SJCRH30 (cell line): ENCODE data around the gene IGSF9B. TPM values are rescaled to one million over a fixed set of nuclear protein-coding genes. Genes with fewer than 3 reads are reported as not detected.
A peak's percentile ranks its signal among the peaks of the same experiment; 100 is the strongest.

Source experiments
- DNase-seq, 2 experiments: peaks; one replicate each; pipeline ENCODE4 v3.0.0-alpha.2; 2015 to 2020
- H3K27ac ChIP-seq: fragments of 250-450 bp; sonication (Bioruptor Pico); 2 replicates; pipeline ENCODE4 v1.5.1; 2020; ENCODE audit warnings: mild to moderate bottlenecking, moderate library complexity
- H3K27me3 ChIP-seq: fragments of 250-450 bp; sonication (Bioruptor Pico); 2 replicates; pipeline ENCODE4 v1.5.1; 2020; ENCODE audit warnings: mild to moderate bottlenecking, moderate library complexity
- H3K36me3 ChIP-seq: fragments of 250-450 bp; sonication (Bioruptor Pico); 2 replicates; pipeline ENCODE4 v1.5.1; 2020; ENCODE audit warnings: mild to moderate bottlenecking, moderate library complexity
- H3K4me1 ChIP-seq: fragments of 250-450 bp; sonication (Bioruptor Pico); 2 replicates; pipeline ENCODE4 v1.5.1; 2020; ENCODE audit warnings: mild to moderate bottlenecking, moderate library complexity
- H3K4me3 ChIP-seq: fragments of 250-450 bp; sonication (Bioruptor Pico); 2 replicates; pipeline ENCODE4 v1.5.1; 2020; ENCODE audit warnings: mild to moderate bottlenecking, moderate library complexity
- H3K9me3 ChIP-seq: fragments of 250-450 bp; sonication (Bioruptor Pico); replicated peaks from 2 replicates; pipeline ENCODE4 v1.5.1; 2020; ENCODE audit warnings: mild to moderate bottlenecking, moderate library complexity
- total RNA-seq: library from RNA; depleted of rRNA; stranded (reverse); fragments of >200 nt; shearing (Covaris generic); gene quantifications from 2 replicates; pipeline ENCODE4 v1.2.3, GENCODE V29; 2014

The IGSF9B gene
- total RNA-seq, 1 experiment from 2014 or later: not detected

GRCh38 chr11:133929401-133930052 lies 27.2 kb downstream of the IGSF9B start:
- no peak overlapping the region for H3K4me3 ChIP-seq
- no peak overlapping the region for H3K27ac ChIP-seq
- no peak for DNase-seq
- H3K36me3 ChIP-seq: no peaks in the 10 kb centered on the region
- peaks cover 9% of the 10 kb centered on the region for H3K27me3 ChIP-seq
- H3K4me1 ChIP-seq: no peaks in the 10 kb centered on the region
- H3K9me3 ChIP-seq: no peaks in the 10 kb centered on the region

DNA sequence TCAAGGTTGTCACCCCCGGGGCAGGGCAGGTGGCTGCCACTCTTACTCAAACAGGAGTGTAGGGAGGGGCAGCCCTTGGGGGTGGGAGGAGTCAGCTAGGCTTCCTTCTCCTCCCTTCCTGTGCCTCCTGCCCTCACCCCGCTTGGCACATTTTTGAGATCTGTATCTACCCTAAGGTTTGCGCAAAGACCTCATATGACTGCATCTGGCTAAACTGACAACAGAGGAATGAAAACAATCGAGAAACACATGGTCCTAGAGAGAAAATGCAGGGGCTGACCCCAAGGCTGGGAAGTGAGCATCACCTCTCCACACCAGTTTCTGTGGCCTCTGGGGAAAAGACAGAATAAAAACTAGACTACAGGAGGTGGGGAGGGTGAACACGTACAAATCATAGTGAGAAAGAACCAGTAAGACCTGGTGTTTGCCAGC lies 28.1 kb downstream of the IGSF9B start:
- Histone ChIP-seq H3K4me1 (no peaks in the 10 kb centered on the region), H3K9me3 (no peaks in the 10 kb centered on the region), H3K27me3 (peaks cover 11% of the 10 kb centered on the region), H3K4me3 (no peak overlapping the region), H3K27ac (no peak overlapping the region), H3K36me3 (no peaks in the 10 kb centered on the region)
- DNase-seq: no peak

GRCh38 chr11:133927690-133928627 lies 28.8 kb downstream of the IGSF9B start:
- peaks cover 11% of the 10 kb centered on the region for H3K27me3 ChIP-seq
- DNase-seq: peak; percentile 57 to 73
- H3K27ac ChIP-seq: no peak overlapping the region
- no peaks in the 10 kb centered on the region for H3K9me3 ChIP-seq
- no peaks in the 10 kb centered on the region for H3K36me3 ChIP-seq
- no peaks in the 10 kb centered on the region for H3K4me1 ChIP-seq
- H3K4me3 ChIP-seq: no peak overlapping the region

DNA sequence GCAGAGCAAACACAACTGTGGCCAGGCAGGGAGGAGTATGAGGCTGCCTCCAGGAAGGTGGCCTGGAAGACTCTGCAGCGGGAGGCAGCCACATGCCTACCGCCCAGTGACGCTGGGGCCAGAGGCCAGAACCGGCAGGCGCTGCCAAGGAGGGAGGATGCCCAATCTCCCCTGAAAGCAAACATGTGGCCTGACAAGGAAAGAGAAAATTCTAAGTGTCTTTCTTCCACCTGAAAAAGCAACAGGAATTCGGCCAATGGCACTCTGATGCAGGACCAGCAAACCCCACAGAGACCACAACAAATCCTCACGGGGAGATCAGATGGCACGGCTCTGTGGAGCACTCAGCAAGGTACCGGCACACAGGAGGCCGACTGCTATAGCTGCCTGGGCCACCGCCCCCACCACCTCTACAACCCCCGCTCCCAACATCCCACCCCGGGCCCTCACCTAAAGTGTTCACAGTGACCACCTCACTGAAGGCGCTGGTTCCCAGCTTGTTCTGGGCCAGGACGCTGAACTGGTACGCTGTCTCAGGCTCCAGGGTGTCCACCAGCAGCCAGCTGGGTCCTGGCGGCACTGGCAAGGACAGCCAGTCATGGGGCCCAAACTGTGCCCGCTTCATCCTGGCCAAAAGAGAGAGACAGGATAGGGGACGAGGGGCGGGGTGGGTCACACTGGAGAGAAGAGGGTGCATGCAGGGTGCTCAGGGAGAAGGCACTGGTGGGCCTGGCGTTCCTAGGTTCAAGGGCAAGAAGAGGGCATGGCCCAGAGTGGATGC lies 30.1 kb downstream of the IGSF9B start:
- Histone ChIP-seq H3K4me1 (no peaks in the 10 kb centered on the region), H3K27ac (no peak overlapping the region), H3K9me3 (no peaks in the 10 kb centered on the region), H3K27me3 (peaks cover 11% of the 10 kb centered on the region), H3K36me3 (no peaks in the 10 kb centered on the region), H3K4me3 (no peak overlapping the region)
- DNase-seq: no peak

DNA sequence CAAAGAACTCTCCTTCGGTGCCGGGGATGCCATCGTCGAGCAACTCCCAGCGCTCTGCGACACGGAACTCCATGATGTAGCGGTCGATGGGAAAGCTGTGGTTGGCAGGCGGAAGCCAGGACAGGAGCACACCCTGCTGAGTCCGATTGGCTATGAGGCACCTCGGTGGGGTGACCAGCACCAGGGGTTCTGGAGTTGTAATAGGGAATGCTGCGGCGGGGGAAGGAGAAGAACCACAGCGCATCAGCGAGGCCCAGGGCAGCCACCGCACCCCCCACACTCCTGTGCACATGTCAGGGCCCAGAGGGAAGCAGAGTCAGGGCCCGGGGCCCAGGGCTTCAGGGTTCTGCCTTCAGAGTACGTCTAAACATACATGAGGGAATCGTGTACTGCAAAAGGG lies 31.0 kb downstream of the IGSF9B start:
- Histone ChIP-seq H3K27me3 (peaks cover 11% of the 10 kb centered on the region), H3K36me3 (no peaks in the 10 kb centered on the region), H3K4me3 (no peak overlapping the region), H3K27ac (no peak overlapping the region), H3K9me3 (no peaks in the 10 kb centered on the region), H3K4me1 (no peaks in the 10 kb centered on the region)
- no peak for DNase-seq

- Histone ChIP-seq H3K4me3 (no peak overlapping the region), H3K27me3 (peaks cover 11% of the 10 kb centered on the region), H3K4me1 (no peaks in the 10 kb centered on the region), H3K36me3 (no peaks in the 10 kb centered on the region), H3K27ac (no peak overlapping the region), H3K9me3 (no peaks in the 10 kb centered on the region)
- no peak for DNase-seq
These were observed 32.1 kb downstream of the IGSF9B start for GRCh38 chr11:133924661-133925060.

- Histone ChIP-seq H3K9me3 (no peaks in the 10 kb centered on the region), H3K4me1 (no peaks in the 10 kb centered on the region), H3K36me3 (no peaks in the 10 kb centered on the region), H3K4me3 (no peak overlapping the region), H3K27me3 (peaks cover 14% of the 10 kb centered on the region), H3K27ac (no peak overlapping the region)
- no peak for DNase-seq
These were observed 34.5 kb downstream of the IGSF9B start for GRCh38 chr11:133922078-133922870.

DNA sequence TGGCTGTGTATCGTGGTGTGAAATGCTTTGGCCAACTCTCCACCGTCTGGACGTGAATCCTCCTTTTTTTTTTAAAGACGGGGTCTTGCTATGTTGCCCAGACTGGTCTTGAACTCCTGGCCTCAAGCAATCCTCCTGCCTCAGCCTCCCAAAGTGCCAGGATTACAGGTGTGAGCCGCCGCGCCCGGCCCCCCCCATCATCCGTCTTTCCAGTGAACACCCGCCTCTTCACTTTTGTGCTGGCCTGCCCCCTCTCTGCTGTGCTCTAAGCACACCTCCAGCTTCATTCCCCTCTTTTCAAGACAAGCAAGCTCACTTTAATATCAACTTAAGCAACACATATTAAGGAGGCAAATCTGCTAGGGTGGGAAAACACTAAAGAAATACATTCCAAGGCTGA lies 35.3 kb downstream of the IGSF9B start:
- Histone ChIP-seq H3K27me3 (peaks cover 14% of the 10 kb centered on the region), H3K27ac (no peak overlapping the region), H3K9me3 (no peaks in the 10 kb centered on the region), H3K36me3 (no peaks in the 10 kb centered on the region), H3K4me3 (no peak overlapping the region), H3K4me1 (no peaks in the 10 kb centered on the region)
- DNase-seq: no peak

DNA sequence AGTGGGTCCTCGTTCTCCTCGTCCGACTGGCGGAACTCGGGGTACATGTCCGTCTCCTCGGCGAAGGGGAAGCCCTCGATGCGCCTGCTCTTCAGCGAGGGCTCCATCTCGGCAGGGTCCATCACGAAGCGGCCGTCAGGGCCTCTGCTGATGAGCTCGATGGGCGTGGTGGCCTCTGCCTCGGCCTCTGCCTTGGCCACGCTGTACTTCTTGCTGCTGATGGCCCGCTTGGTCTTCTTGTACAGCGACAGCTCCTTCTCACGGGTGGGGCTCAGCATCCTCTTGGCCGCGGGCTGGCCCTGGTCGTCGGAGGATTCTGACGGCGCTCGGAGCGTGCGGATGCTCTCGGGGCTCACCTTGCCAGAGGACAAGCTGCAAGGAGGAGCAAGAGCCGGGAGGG lies 35.7 kb downstream of the IGSF9B start:
- H3K27me3 ChIP-seq: peaks cover 18% of the 10 kb centered on the region; the same call in 1 of the 2 replicates
- H3K36me3 ChIP-seq: no peaks in the 10 kb centered on the region
- DNase-seq: no peak
- H3K27ac ChIP-seq: no peak overlapping the region
- no peak overlapping the region for H3K4me3 ChIP-seq
- no peaks in the 10 kb centered on the region for H3K4me1 ChIP-seq
- no peaks in the 10 kb centered on the region for H3K9me3 ChIP-seq

DNA sequence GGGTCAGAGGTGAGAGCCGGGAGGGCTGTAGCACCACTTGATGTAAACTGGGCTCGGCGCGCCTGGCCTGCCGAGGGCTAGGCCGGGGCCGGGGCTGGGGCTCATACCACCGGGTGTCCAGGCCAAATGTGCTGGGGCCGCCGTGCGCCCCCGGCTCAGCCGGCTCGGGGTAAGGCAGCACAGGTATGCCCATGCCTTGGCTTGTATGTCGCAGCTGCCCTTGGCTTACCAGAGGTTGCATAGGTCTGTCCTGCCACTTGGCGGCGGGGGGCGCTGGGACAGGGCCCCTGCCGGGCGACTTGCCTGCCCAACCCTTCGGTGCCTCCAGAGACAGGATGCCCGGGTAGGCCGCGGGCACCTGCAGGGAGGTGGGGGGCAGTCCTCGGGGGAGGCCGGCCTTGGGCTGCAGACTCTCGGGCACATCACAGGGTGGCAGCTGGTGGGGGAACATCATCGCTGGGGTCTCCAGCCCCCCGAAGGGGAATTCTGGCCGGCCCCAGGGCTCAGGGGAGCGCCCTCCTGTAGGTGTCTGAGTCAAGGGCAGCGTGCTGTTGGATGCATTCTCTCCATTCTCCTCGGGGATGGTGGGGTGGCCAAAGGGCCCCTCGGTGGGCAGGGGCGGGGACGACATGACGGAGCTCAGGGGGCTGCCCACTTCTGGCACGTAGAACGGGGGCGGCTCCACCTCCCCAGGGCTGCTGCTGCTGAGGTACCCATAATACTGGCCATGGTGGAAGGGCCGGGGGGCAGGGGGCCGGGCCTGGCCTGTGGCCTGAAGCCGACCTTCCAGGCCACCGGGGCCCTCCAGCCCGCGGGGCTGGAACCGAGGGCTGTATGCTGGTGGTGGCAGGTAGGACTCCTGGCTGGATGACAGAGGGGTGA lies 36.4 kb downstream of the IGSF9B start:
- Histone ChIP-seq H3K27ac (no peak overlapping the region), H3K27me3 (peaks cover 18% of the 10 kb centered on the region; the same call in 1 of the 2 replicates), H3K4me3 (no peak overlapping the region), H3K9me3 (no peaks in the 10 kb centered on the region), H3K4me1 (no peaks in the 10 kb centered on the region), H3K36me3 (no peaks in the 10 kb centered on the region)
- no peak for DNase-seq

DNA sequence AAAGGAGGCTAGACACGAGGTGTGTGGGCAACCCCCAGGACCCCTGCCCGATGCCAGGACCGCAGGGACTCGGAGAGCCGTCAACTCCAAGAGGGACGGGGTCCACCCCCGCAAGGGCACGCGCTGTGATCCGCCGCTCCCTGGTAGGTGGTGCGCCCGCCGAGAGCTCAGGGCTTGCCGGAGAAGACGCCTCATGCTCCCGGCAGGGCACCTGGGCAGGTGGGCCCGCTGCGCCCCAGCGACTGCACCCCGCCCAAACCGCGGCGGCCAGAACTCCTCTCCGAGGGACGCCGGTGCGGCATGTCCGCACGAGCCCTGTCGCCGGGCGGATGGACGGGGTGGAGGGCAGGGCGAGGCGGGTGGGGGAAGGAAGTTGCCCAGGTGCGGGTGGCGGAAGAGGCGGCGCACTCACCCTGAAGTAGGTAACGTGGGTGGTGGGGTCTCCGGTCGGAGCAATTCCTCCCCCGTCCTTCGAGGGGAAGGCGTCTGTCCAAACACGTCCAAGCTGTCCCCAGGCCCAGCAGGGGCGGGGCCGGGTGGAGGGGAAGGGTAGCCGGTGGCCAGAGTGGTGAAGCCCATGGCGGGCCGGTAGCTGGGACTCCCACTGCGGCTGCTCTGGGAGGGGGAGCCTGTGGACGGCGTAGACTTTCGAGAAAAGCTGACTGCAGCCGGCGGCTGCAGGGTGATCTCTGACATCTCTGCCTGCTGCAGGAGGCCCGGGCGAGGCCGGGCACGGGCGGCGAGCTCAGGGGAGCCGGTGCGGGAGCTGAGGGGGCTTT lies 37.2 kb downstream of the IGSF9B start:
- no peaks in the 10 kb centered on the region for H3K4me1 ChIP-seq
- peaks cover 18% of the 10 kb centered on the region; the same call in 1 of the 2 replicates for H3K27me3 ChIP-seq

DNA sequence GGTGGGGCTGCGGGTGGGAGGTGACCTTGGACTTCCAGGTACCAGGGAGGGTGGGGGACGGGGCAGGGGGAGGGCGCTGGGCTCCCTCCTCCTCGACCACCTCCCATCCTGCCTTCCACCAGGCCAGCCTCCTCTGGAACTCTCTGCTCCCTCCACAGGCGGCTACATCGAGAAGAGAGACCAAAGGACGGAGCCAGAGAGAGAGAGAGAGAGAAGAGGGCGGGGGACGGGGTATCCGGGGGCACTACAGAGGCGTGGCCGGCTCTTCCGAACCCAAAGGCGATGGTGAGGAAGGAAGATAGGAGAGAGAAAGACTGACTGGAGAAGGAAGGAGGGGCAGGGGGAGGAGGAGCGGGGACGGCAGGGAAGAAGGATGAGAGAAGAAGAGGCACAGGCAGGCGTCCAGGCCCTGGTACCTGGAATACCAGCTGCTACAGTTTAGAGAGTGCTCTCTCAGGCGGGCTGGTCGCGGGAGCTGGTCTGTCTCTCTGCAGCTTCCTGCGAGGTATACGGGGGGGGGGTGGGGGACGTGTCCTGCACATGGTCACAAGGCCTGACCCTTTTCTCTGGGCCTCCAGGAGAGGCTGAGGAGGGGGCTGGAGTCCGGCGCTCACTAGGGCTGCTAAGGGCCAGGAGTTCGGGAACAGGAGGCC lies 38.0 kb downstream of the IGSF9B start:
- H3K27me3 ChIP-seq: peaks cover 16% of the 10 kb centered on the region; the same call in 1 of the 2 replicates
- H3K4me3 ChIP-seq: no peak overlapping the region
- no peaks in the 10 kb centered on the region for H3K9me3 ChIP-seq
- DNase-seq: no peak
- H3K27ac ChIP-seq: no peak overlapping the region
- H3K4me1 ChIP-seq: no peaks in the 10 kb centered on the region
- no peaks in the 10 kb centered on the region for H3K36me3 ChIP-seq

More for the DNA sequence above, 37.2 kb downstream of the IGSF9B start:
- Histone ChIP-seq H3K27ac (no peak overlapping the region), H3K4me3 (no peak overlapping the region), H3K9me3 (no peaks in the 10 kb centered on the region), H3K36me3 (no peaks in the 10 kb centered on the region)
- DNase-seq: no peak
